H1 (cell line): ENCODE results near the gene UVRAG. TPM values are rescaled to one million over a fixed set of nuclear protein-coding genes. Genes with fewer than 3 reads are reported as not detected.

Experiments used
- CTCF ChIA-PET: fragments of 300-600 bp; sonication (Branson Sonifier 250); formaldehyde crosslinking; loops from one replicate; lab custom pipeline; 2021; ENCODE audit not compliant: partially characterized antibody; lab: Charles Lee
- POLR2A ChIA-PET: fragments of 300-600 bp; sonication (Branson Sonifier 250); formaldehyde crosslinking; loops from one replicate; lab custom pipeline; 2021; ENCODE audit warnings: inconsistent platforms; ENCODE audit not compliant: partially characterized antibody; lab: Charles Lee
- DNase-seq, 2 experiments: peaks; one replicate each; pipeline versions ENCODE4 v3.0.0 to v3.0.0-alpha.2; 2010 to 2022; ENCODE audit warnings: low spot score in 2 of 2, low read depth in 1 of 2, mixed read lengths in 1 of 2
- FAIRE-seq: peaks from 2 replicates; lab custom pipeline; 2011; peaks lifted over from hg19 to GRCh38; lab: Jason Lieb, UNC
- H2AFZ ChIP-seq: 2 replicates; pipeline ENCODE4 v1.8.1; 2012; ENCODE audit warnings: low read length, inconsistent platforms
- H2AK5ac ChIP-seq: 2 replicates; pipeline ENCODE4 v1.6.1; 2013; ENCODE audit warnings: low read depth, low read length
- H2BK120ac ChIP-seq: replicated peaks from 2 replicates; pipeline ENCODE3; 2013; ENCODE audit warnings: low read depth, low read length, inconsistent platforms
- H2BK12ac ChIP-seq: 2 replicates; pipeline ENCODE4 v1.6.1; 2013; ENCODE audit warnings: low read depth, low read length
- H2BK15ac ChIP-seq: 2 replicates; pipeline ENCODE4 v1.6.1; 2013; ENCODE audit warnings: low read length
- H2BK20ac ChIP-seq: 2 replicates; pipeline ENCODE4 v1.6.1; 2013; ENCODE audit warnings: low read length
- H2BK5ac ChIP-seq: 2 replicates; pipeline ENCODE4 v1.6.1; 2013; ENCODE audit warnings: low read depth, low read length
- H3K14ac ChIP-seq: 2 replicates; pipeline ENCODE4 v1.6.1; 2013; ENCODE audit warnings: inconsistent platforms; ENCODE audit not compliant: insufficient read length
- H3K18ac ChIP-seq: 2 replicates; pipeline ENCODE4 v1.6.1; 2013; ENCODE audit warnings: low read length; ENCODE audit errors: extremely low read depth
- H3K23ac ChIP-seq: 2 replicates; pipeline ENCODE4 v1.6.1; 2013; ENCODE audit warnings: inconsistent platforms; ENCODE audit not compliant: insufficient read length
- H3K23me2 ChIP-seq: 2 replicates; pipeline ENCODE4 v1.6.1; 2013; ENCODE audit warnings: low read depth, low read length
- H3K27ac ChIP-seq: 2 replicates; pipeline ENCODE4 v1.6.1; 2011; ENCODE audit warnings: low read depth, low read length, inconsistent platforms
- H3K27me3 ChIP-seq, 4 experiments: replicated peaks in 1 of 4; 1 replicate in 1 of 4; 2 replicates in 3 of 4; pipeline versions ENCODE4 v1.6.1 to v1.8.1; 2011 to 2013; ENCODE audit warnings: low read length in 3 of 4, mild to moderate bottlenecking in 3 of 4, inconsistent platforms in 2 of 4, mixed read lengths in 2 of 4, moderate library complexity in 1 of 4; ENCODE audit not compliant: control insufficient read depth in 3 of 4, insufficient read depth in 3 of 4; ENCODE audit errors: extremely low read depth in 1 of 4
- H3K36me3 ChIP-seq, 4 experiments: 2 replicates each; pipeline versions ENCODE4 v1.6.1 to v1.8.1; 2011 to 2013; ENCODE audit warnings: mild to moderate bottlenecking in 4 of 4, low read length in 3 of 4, moderate library complexity in 2 of 4, control low read depth in 1 of 4, inconsistent platforms in 1 of 4; ENCODE audit not compliant: insufficient read depth in 4 of 4, control insufficient read depth in 2 of 4
- H3K4ac ChIP-seq: replicated peaks from 2 replicates; pipeline ENCODE3; 2013; ENCODE audit warnings: low read length, low read depth, mixed read lengths, inconsistent platforms; ENCODE audit not compliant: insufficient read length
- H3K4me1 ChIP-seq, 4 experiments: replicated peaks in 1 of 4; 1 replicate in 1 of 4; 2 replicates in 3 of 4; pipeline versions ENCODE4 v1.6.1 to v1.8.1; 2011 to 2013; ENCODE audit warnings: low read length in 3 of 4, inconsistent platforms in 2 of 4, mixed read lengths in 1 of 4; ENCODE audit not compliant: insufficient read depth in 4 of 4, control insufficient read depth in 3 of 4
- H3K4me2 ChIP-seq, 2 experiments: 2 replicates each; pipeline versions ENCODE4 v1.6.1 to v1.8.1; 2011 to 2013; ENCODE audit warnings: low read depth in 2 of 2, low read length in 2 of 2, control low read depth in 1 of 2, inconsistent platforms in 1 of 2, mild to moderate bottlenecking in 1 of 2; ENCODE audit not compliant: insufficient read depth in 1 of 2
- H3K4me3 ChIP-seq, 4 experiments: fragments of 200-600, 300-600 bp in 1 of 4; sonication (generic), shearing (Covaris generic), sonication (Bioruptor Twin) in 1 of 4; 2 replicates each; pipeline versions ENCODE4 v1.5.1 to v1.8.1; 2011 to 2016; ENCODE audit warnings: low read length in 4 of 4, low read depth in 3 of 4, control low read depth in 2 of 4, inconsistent platforms in 2 of 4, mild to moderate bottlenecking in 2 of 4, mixed read lengths in 1 of 4, moderate library complexity in 1 of 4; ENCODE audit not compliant: insufficient read depth in 2 of 4; ENCODE audit errors: extremely low read depth in 1 of 4
- H3K56ac ChIP-seq: replicated peaks from 2 replicates; pipeline ENCODE3; 2013; ENCODE audit warnings: low read depth, mild to moderate bottlenecking, mixed read lengths, low read length, inconsistent platforms; ENCODE audit not compliant: insufficient read length
- H3K79me1 ChIP-seq: 2 replicates; pipeline ENCODE4 v1.6.1; 2013; ENCODE audit warnings: low read depth, low read length, control low read depth
- H3K79me2 ChIP-seq, 2 experiments: 2 replicates each; pipeline versions ENCODE4 v1.6.1 to v1.8.1; 2012 to 2013; ENCODE audit warnings: low read length in 2 of 2, mild to moderate bottlenecking in 2 of 2, inconsistent platforms in 1 of 2; ENCODE audit not compliant: insufficient read depth in 2 of 2, control insufficient read depth in 1 of 2
- H3K9ac ChIP-seq, 4 experiments: replicated peaks in 1 of 4; 1 replicate in 1 of 4; 2 replicates in 3 of 4; pipeline versions ENCODE4 v1.6.1 to v1.8.1; 2011 to 2013; ENCODE audit warnings: low read depth in 3 of 4, low read length in 3 of 4, control low read depth in 2 of 4, mild to moderate bottlenecking in 2 of 4, moderate library complexity in 2 of 4, inconsistent platforms in 1 of 4; ENCODE audit errors: extremely low read depth in 1 of 4
- H3K9me3 ChIP-seq, 2 experiments: 2 replicates each; pipeline versions ENCODE4 v1.6.1 to v1.8.1; 2012 to 2013; ENCODE audit warnings: mild to moderate bottlenecking in 2 of 2, moderate library complexity in 2 of 2, control low read depth in 1 of 2, inconsistent platforms in 1 of 2, low read depth in 1 of 2, low read length in 1 of 2, mixed read lengths in 1 of 2; ENCODE audit not compliant: insufficient read depth in 2 of 2
- H4K20me1 ChIP-seq, 2 experiments: replicated peaks in 1 of 2; 2 replicates each; pipeline versions ENCODE3 to v1.8.1; 2011 to 2013; ENCODE audit warnings: inconsistent platforms in 2 of 2, low read length in 2 of 2, mild to moderate bottlenecking in 1 of 2; ENCODE audit not compliant: insufficient read depth in 2 of 2, control insufficient read depth in 1 of 2
- H4K5ac ChIP-seq: 2 replicates; pipeline ENCODE4 v1.6.1; 2013; ENCODE audit warnings: low read length, low read depth, mixed read lengths, inconsistent platforms; ENCODE audit not compliant: insufficient read length
- H4K8ac ChIP-seq: 2 replicates; pipeline ENCODE4 v1.8.0; 2013; ENCODE audit warnings: mild to moderate bottlenecking, moderate library complexity, low read length, inconsistent platforms; ENCODE audit not compliant: insufficient read depth; ENCODE audit errors: extremely low read depth
- H4K91ac ChIP-seq: replicated peaks from 2 replicates; pipeline ENCODE3; 2013; ENCODE audit warnings: low read length, mixed read lengths, inconsistent platforms; ENCODE audit not compliant: insufficient read length
- BCL11A ChIP-seq, 2 experiments: IDR thresholded peaks; one replicate each; pipeline ENCODE4 v1.6.1; 2011; ENCODE audit warnings: low read depth in 2 of 2, low read length in 2 of 2, mild to moderate bottlenecking in 2 of 2
- CBX5 ChIP-seq: fragments of 300-800, 300-1000 bp; sonication (generic); IDR thresholded peaks from 2 replicates; pipeline ENCODE4 v1.7.1; 2016; ENCODE audit warnings: antibody characterized with exemption, low read length, low read depth
- CREB1 ChIP-seq: IDR thresholded peaks from 2 replicates; pipeline ENCODE4 v1.6.1; 2012; ENCODE audit warnings: inconsistent platforms
- EZH2 ChIP-seq: fragments of 200-600 bp; sonication (generic); IDR thresholded peaks from 2 replicates; pipeline ENCODE4 v1.7.1; 2012; ENCODE audit warnings: low read depth, mild to moderate bottlenecking, moderate library complexity, low read length, inconsistent platforms; ENCODE audit not compliant: severe bottlenecking
- GTF2F1 ChIP-seq: IDR thresholded peaks from 2 replicates; pipeline ENCODE4 v1.6.1; 2012; ENCODE audit warnings: low read depth, low read length, improper control_type of control experiment, borderline replicate concordance
- NANOG ChIP-seq: IDR thresholded peaks from 2 replicates; pipeline ENCODE4 v1.6.1; 2011; ENCODE audit warnings: low read length, low read depth, mild to moderate bottlenecking, inconsistent platforms; ENCODE audit not compliant: insufficient read depth, poor library complexity, severe bottlenecking
- POLR2AphosphoS5 ChIP-seq: IDR thresholded peaks from 2 replicates; pipeline ENCODE4 v1.6.1; 2011; ENCODE audit warnings: low read depth, low read length
- SP1 ChIP-seq: IDR thresholded peaks from 2 replicates; pipeline ENCODE4 v1.6.1; 2011; ENCODE audit warnings: low read depth, low read length
- WGBS, 2 experiments: shearing (Covaris generic) in 1 of 2; methylation state at CpG; one replicate each; pipeline versions ENCODE4 v1.1.6 to v1.1.7; 2013 to 2015; ENCODE audit warnings: low lambda C conversion rate in 2 of 2, mixed read lengths in 2 of 2, inconsistent platforms in 1 of 2, low coverage in 1 of 2, missing lambda C conversion rate in 1 of 2; ENCODE audit not compliant: insufficient replicate concordance in 2 of 2, insufficient coverage in 1 of 2, insufficient read length in 1 of 2; ENCODE audit errors: extremely low coverage in 1 of 2, missing lambda C conversion rate in 1 of 2; 5-methylcytosine and 5-hydroxymethylcytosine counted together
- polyA plus RNA-seq, 7 experiments: library from polyadenylated mRNA; depleted of rRNA in 3 of 7; stranded (reverse) in 5 of 7; unstranded in 2 of 7; fragments of >200 nt in 5 of 7; fragments of 200-250 nt in 2 of 7; gene quantifications; 1 replicate in 5 of 7; 2 replicates in 1 of 7; 4 replicates in 1 of 7; pipeline versions ENCODE4 v1.2.1 to v1.2.3, GENCODE V29; 2011 to 2013; ENCODE audit warnings: missing spikeins in 2 of 7, mixed read lengths in 2 of 7
- total RNA-seq: library from RNA; stranded (reverse); fragmentation: NEBNext Ultra II Directional; extraction: Animal tissue kit (Norgen Biotek cat#: 25700); gene quantifications from 2 replicates; pipeline ENCODE4 v1.2.1, GENCODE V29; 2021

Gene UVRAG
- total and polyA plus RNA-seq, 2 of the 8 experiments (the other 6 are each of a cell fraction or from before 2014, with no cell fraction given): 5.5 to 14.7 TPM

GRCh38 chr11:75894036-75894585, 79.1 kb downstream of the UVRAG start:
- Histone ChIP-seq H2BK120ac (no peak overlapping the region), H3K27ac (no peak overlapping the region), H3K36me3 (no peaks in the 10 kb centered on the region), H3K4me3 (no peak overlapping the region), H3K23ac (no peak overlapping the region), H4K8ac (no peak overlapping the region), H2AFZ (no peak overlapping the region), H4K91ac (no peak overlapping the region), H3K79me1 (no peaks in the 10 kb centered on the region), H2AK5ac (no peak overlapping the region), H3K56ac (no peak overlapping the region), H4K20me1 (no peaks in the 10 kb centered on the region), H3K14ac (no peak overlapping the region), H3K18ac (no peak overlapping the region), H4K5ac (no peak overlapping the region), H3K4me1 (no peaks in the 10 kb centered on the region), H3K9ac (no peak overlapping the region), H3K79me2 (no peaks in the 10 kb centered on the region), H2BK15ac (no peak overlapping the region), H2BK20ac (no peak overlapping the region), H3K4me2 (no peak overlapping the region), H2BK12ac (no peak overlapping the region), H3K23me2 (no peaks in the 10 kb centered on the region), H3K27me3 (no peaks in the 10 kb centered on the region), H3K9me3 (no peaks in the 10 kb centered on the region), H2BK5ac (no peak overlapping the region), H3K4ac (no peak overlapping the region)
- no peak for TF ChIP-seq BCL11A (IDR thresholded peaks at IDR 0.05; ENCODE audit: low read depth in 2 of 2, low read length in 2 of 2)
- no peak for TF ChIP-seq POLR2AphosphoS5
- no peak for TF ChIP-seq CREB1
- TF ChIP-seq NANOG: no peak
- no peak for TF ChIP-seq CBX5
- TF ChIP-seq SP1: no peak
- TF ChIP-seq EZH2: no peak
- TF ChIP-seq GTF2F1: no peak
- no peak for FAIRE-seq
- WGBS, 2 experiments: 87% methylated on average over 3 of the region's 3 CpGs; no CpG with 5 or more reads in 1 of the 2 experiments
- DNase-seq: no peak
- POLR2A ChIA-PET: no interaction called here
- CTCF ChIA-PET: interaction anchor here (0.9 to 6.9 kb wide), 3 partner anchors 94 to 258 kb away, joined by 3 to 44 read pairs (median 3); no protein-coding TSS in a partner anchor
